Endodermal cell (in vitro differentiated cells): ENCODE data around the gene ACP7. TPM values are rescaled to one million over a fixed set of nuclear protein-coding genes. Genes with fewer than 3 reads are reported as not detected.

ENCODE experiments used
- DNase-seq: peaks from one replicate; pipeline ENCODE4 v3.0.0-alpha.2; 2017
- H3K27ac ChIP-seq: 2 replicates; pipeline ENCODE4 v1.5.1; 2013; ENCODE audit warnings: mild to moderate bottlenecking, low read depth, low read length, moderate library complexity
- H3K27me3 ChIP-seq: 2 replicates; pipeline ENCODE4 v1.6.1; 2013; ENCODE audit warnings: mild to moderate bottlenecking, low read length, moderate library complexity; ENCODE audit not compliant: insufficient read depth, control insufficient read depth, poor library complexity, severe bottlenecking
- H3K36me3 ChIP-seq: 2 replicates; pipeline ENCODE4 v1.7.0; 2013; ENCODE audit warnings: mild to moderate bottlenecking, low read length, moderate library complexity; ENCODE audit not compliant: control insufficient read depth, insufficient read depth
- H3K4me1 ChIP-seq: one replicate; pipeline ENCODE4 v1.7.0; 2013; ENCODE audit warnings: low read length; ENCODE audit not compliant: control insufficient read depth, insufficient read depth
- H3K4me3 ChIP-seq: 2 replicates; pipeline ENCODE4 v1.5.1; 2013; ENCODE audit warnings: mild to moderate bottlenecking, low read length, moderate library complexity
- H3K9ac ChIP-seq: 2 replicates; pipeline ENCODE4 v1.6.1; 2013; ENCODE audit warnings: mild to moderate bottlenecking, low read length, moderate library complexity; ENCODE audit not compliant: poor library complexity, severe bottlenecking; ENCODE audit errors: extremely low read depth
- H3K9me3 ChIP-seq: 2 replicates; pipeline ENCODE4 v1.6.1; 2013; ENCODE audit warnings: mild to moderate bottlenecking, low read length, moderate library complexity; ENCODE audit not compliant: control insufficient read depth
- H3K27ac Mint-ChIP-seq: 2 replicates; pipeline ENCODE4 v1.8.0; 2020; ENCODE audit warnings: mixed read lengths
- H3K27me3 Mint-ChIP-seq: 2 replicates; pipeline ENCODE4 v1.8.0; 2021; ENCODE audit warnings: mild to moderate bottlenecking, mixed read lengths; ENCODE audit not compliant: insufficient read depth
- H3K36me3 Mint-ChIP-seq: 2 replicates; pipeline ENCODE4 v1.8.0; 2020; ENCODE audit warnings: low read depth, mixed read lengths
- H3K4me1 Mint-ChIP-seq: 2 replicates; pipeline ENCODE4 v1.8.0; 2020; ENCODE audit warnings: mixed read lengths
- H3K4me3 Mint-ChIP-seq: 2 replicates; pipeline ENCODE4 v1.8.0; 2020; ENCODE audit warnings: mild to moderate bottlenecking, moderate library complexity, mixed read lengths
- H3K9me3 Mint-ChIP-seq: 2 replicates; pipeline ENCODE4 v1.8.0; 2020; ENCODE audit warnings: mild to moderate bottlenecking, mixed read lengths
- WGBS, 2 experiments: methylation state at CpG; one replicate each; pipeline versions ENCODE4 v1.1.5 to v1.1.7; 2013; ENCODE audit warnings: missing lambda C conversion rate in 2 of 2, mixed read lengths in 1 of 2; ENCODE audit not compliant: insufficient coverage in 1 of 2, insufficient read length in 1 of 2; 5-methylcytosine and 5-hydroxymethylcytosine counted together
- total RNA-seq, 2 donors: library from RNA; stranded (reverse); fragmentation: NEBNext Ultra II Directional in 1 of 2; extraction: Animal tissue kit (Norgen Biotek cat#: 25700) in 1 of 2; gene quantifications; 2 replicates in 1 of 2; 3 replicates in 1 of 2; pipeline ENCODE4 v1.2.1, GENCODE V29; 2021
- TF ChIP-seq, protein P1 (sequence below): fragments of 200-600 bp; sonication (generic); conservative IDR thresholded peaks from 2 replicates; pipeline ENCODE4 v1.5.0; 2021; ENCODE audit warnings: antibody characterized with exemption, mild to moderate bottlenecking

The ACP7 gene
- total RNA-seq, 2 donors from 2014 or later: 0.29 TPM; not detected in 1

- no peak overlapping the region for H3K4me3 Mint-ChIP-seq
- no peaks in the 10 kb centered on the region for H3K4me1 ChIP-seq
- no peaks in the 10 kb centered on the region for H3K36me3 ChIP-seq
- H3K27me3 ChIP-seq: no peaks in the 10 kb centered on the region
- peaks cover 4% of the 10 kb centered on the region for H3K4me1 Mint-ChIP-seq
- peaks cover 5% of the 10 kb centered on the region for H3K27me3 Mint-ChIP-seq
- H3K9ac ChIP-seq: no peak overlapping the region
- TF ChIP-seq, protein P1, sequence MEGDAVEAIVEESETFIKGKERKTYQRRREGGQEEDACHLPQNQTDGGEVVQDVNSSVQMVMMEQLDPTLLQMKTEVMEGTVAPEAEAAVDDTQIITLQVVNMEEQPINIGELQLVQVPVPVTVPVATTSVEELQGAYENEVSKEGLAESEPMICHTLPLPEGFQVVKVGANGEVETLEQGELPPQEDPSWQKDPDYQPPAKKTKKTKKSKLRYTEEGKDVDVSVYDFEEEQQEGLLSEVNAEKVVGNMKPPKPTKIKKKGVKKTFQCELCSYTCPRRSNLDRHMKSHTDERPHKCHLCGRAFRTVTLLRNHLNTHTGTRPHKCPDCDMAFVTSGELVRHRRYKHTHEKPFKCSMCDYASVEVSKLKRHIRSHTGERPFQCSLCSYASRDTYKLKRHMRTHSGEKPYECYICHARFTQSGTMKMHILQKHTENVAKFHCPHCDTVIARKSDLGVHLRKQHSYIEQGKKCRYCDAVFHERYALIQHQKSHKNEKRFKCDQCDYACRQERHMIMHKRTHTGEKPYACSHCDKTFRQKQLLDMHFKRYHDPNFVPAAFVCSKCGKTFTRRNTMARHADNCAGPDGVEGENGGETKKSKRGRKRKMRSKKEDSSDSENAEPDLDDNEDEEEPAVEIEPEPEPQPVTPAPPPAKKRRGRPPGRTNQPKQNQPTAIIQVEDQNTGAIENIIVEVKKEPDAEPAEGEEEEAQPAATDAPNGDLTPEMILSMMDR: no peak
- no peak for DNase-seq
- no peaks in the 10 kb centered on the region for H3K9me3 Mint-ChIP-seq
- WGBS, 2 experiments: 68 to 76% methylated on average over 7 to 18 of the region's 18 CpGs
- no peak overlapping the region for H3K4me3 ChIP-seq
- H3K27ac ChIP-seq: no peak overlapping the region
- H3K27ac Mint-ChIP-seq: peak overlapping the region; percentile 49
- H3K9me3 ChIP-seq: no peaks in the 10 kb centered on the region
- H3K36me3 Mint-ChIP-seq: no peaks in the 10 kb centered on the region
Observed at GRCh38 chr19:39111593-39112199, 27.5 kb downstream of the ACP7 start.

GRCh38 chr19:39112338-39112890 lies 28.2 kb downstream of the ACP7 start:
- H3K4me1 Mint-ChIP-seq: peaks cover 4% of the 10 kb centered on the region
- H3K4me3 Mint-ChIP-seq: no peak overlapping the region
- peak overlapping the region; percentile 49 for H3K27ac Mint-ChIP-seq
- DNase-seq: no peak
- Histone ChIP-seq H3K27ac (no peak overlapping the region), H3K36me3 (no peaks in the 10 kb centered on the region), H3K9me3 (no peaks in the 10 kb centered on the region), H3K4me1 (no peaks in the 10 kb centered on the region), H3K9ac (no peak overlapping the region), H3K27me3 (no peaks in the 10 kb centered on the region), H3K4me3 (no peak overlapping the region)
- TF ChIP-seq, protein P1: no peak
- WGBS, 2 experiments: 92 to 94% methylated on average over 8 to 15 of the region's 15 CpGs
- H3K27me3 Mint-ChIP-seq: peaks cover 5% of the 10 kb centered on the region
- H3K9me3 Mint-ChIP-seq: no peaks in the 10 kb centered on the region
- no peaks in the 10 kb centered on the region for H3K36me3 Mint-ChIP-seq

- no peaks in the 10 kb centered on the region for H3K36me3 Mint-ChIP-seq
- H3K4me1 Mint-ChIP-seq: peaks cover 4% of the 10 kb centered on the region
- H3K9me3 ChIP-seq: no peaks in the 10 kb centered on the region
- no peak overlapping the region for H3K27ac Mint-ChIP-seq
- no peaks in the 10 kb centered on the region for H3K27me3 ChIP-seq
- H3K27me3 Mint-ChIP-seq: peaks cover 3% of the 10 kb centered on the region
- H3K4me3 Mint-ChIP-seq: no peak overlapping the region
- no peak for DNase-seq
- H3K4me1 ChIP-seq: no peaks in the 10 kb centered on the region
- H3K4me3 ChIP-seq: no peak overlapping the region
- TF ChIP-seq, protein P1: no peak
- no peak overlapping the region for H3K27ac ChIP-seq
- no peaks in the 10 kb centered on the region for H3K36me3 ChIP-seq
- no peak overlapping the region for H3K9ac ChIP-seq
- 90 to 93% methylated on average over 6 to 10 of the region's 10 CpGs for WGBS, 2 experiments
- no peaks in the 10 kb centered on the region for H3K9me3 Mint-ChIP-seq
Observed at GRCh38 chr19:39113199-39113598, 29.0 kb downstream of the ACP7 start.
